HG03575 (cell line): ENCODE results near the gene STYXL1.
"Not testable (repeated sequence)": the region's sequence is repeated elsewhere in the genome, so short reads cannot be mapped to it uniquely, and the experiment has no call there.

Experiments used
- ATAC-seq: cut with Tn5 transposase; IDR thresholded peaks from one replicate; pipeline ENCODE4 v1.9.1; 2021; ENCODE audit not compliant: unreplicated experiment, insufficient number of reproducible peaks, low FRiP score; ENCODE audit errors: extremely low read depth

STYXL1 gene

GRCh38 chr7:76047305-76047810 lies 442 bp downstream of the STYXL1 start:
- ATAC-seq, result no peak

- ATAC-seq, result no peak
Measured at GRCh38 chr7:76044375-76044865, 3.4 kb downstream of the STYXL1 start.

GRCh38 chr7:76040126-76040525 lies 7.7 kb downstream of the STYXL1 start:
- ATAC-seq, result no peak

GRCh38 chr7:76037310-76037709 lies 10.5 kb downstream of the STYXL1 start:
- ATAC-seq, result no peak

GRCh38 chr7:76031964-76032363 lies 15.8 kb downstream of the STYXL1 start:
- no peak for ATAC-seq

- ATAC-seq, result not testable (repeated sequence)
Measured at GRCh38 chr7:76029682-76030081, 18.1 kb downstream of the STYXL1 start.

GRCh38 chr7:76023002-76023401 lies 24.8 kb downstream of the STYXL1 start:
- ATAC-seq, result no peak

GRCh38 chr7:76022026-76022780 lies 25.6 kb downstream of the STYXL1 start:
- no peak for ATAC-seq

GRCh38 chr7:76020031-76020714 lies 27.6 kb downstream of the STYXL1 start:
- ATAC-seq, result no peak

- ATAC-seq, result not testable (repeated sequence)
Measured at GRCh38 chr7:76018520-76018919, 29.3 kb downstream of the STYXL1 start.

GRCh38 chr7:76016191-76016947 lies 31.4 kb downstream of the STYXL1 start:
- ATAC-seq, result no peak

GRCh38 chr7:76011442-76011861 lies 36.3 kb downstream of the STYXL1 start:
- ATAC-seq, result no peak

- ATAC-seq, result no peak
Measured at GRCh38 chr7:76009672-76010600, 37.9 kb downstream of the STYXL1 start.

GRCh38 chr7:76008156-76008687 lies 39.6 kb downstream of the STYXL1 start:
- ATAC-seq, result no peak

- not testable (repeated sequence) for ATAC-seq
Measured at GRCh38 chr7:76005004-76005403, 42.8 kb downstream of the STYXL1 start.

- no peak for ATAC-seq
Measured at GRCh38 chr7:76003351-76003750, 44.4 kb downstream of the STYXL1 start.

GRCh38 chr7:76002822-76003221 lies 45.0 kb downstream of the STYXL1 start:
- ATAC-seq, result no peak

GRCh38 chr7:76002139-76002538 lies 45.7 kb downstream of the STYXL1 start:
- no peak for ATAC-seq
